Psoas muscle (tissue), 8 donors: ENCODE results near the gene OR1J1. TPM values are rescaled to one million over a fixed set of nuclear protein-coding genes. Genes with fewer than 3 reads are reported as not detected.

Source experiments
- ATAC-seq, 4 donors: fragments of 200-7000 bp; cut with Tn5 transposase; one replicate each; pipeline ENCODE4 v1.9.1; 2020; ENCODE audit warnings: moderate library complexity in 3 of 4, mild to moderate bottlenecking in 2 of 4
- DNase-seq, 2 donors: peaks; one replicate each; pipeline ENCODE4 v3.0.0-alpha.2; 2020
- H3K27ac ChIP-seq: fragments of 200-600 bp; one replicate; pipeline ENCODE4 v1.8.0; 2022
- H3K27me3 ChIP-seq, 3 donors: fragments of 200-600 bp in 1 of 3; one replicate each; pipeline versions ENCODE4 v1.6.1 to v1.8.0; 2013 to 2022; ENCODE audit warnings: low read length in 2 of 3, mild to moderate bottlenecking in 2 of 3, moderate library complexity in 1 of 3; ENCODE audit not compliant: insufficient read depth in 3 of 3
- H3K36me3 ChIP-seq, 2 donors: fragments of 200-600 bp in 1 of 2; one replicate each; pipeline versions ENCODE4 v1.6.1 to v1.8.0; 2013 to 2022; ENCODE audit warnings: low read depth in 1 of 2, mild to moderate bottlenecking in 1 of 2, moderate library complexity in 1 of 2; ENCODE audit not compliant: insufficient read depth in 1 of 2
- H3K4me1 ChIP-seq: fragments of 200-600 bp; one replicate; pipeline ENCODE4 v1.8.0; 2022
- H3K4me3 ChIP-seq: fragments of 200-600 bp; one replicate; pipeline ENCODE4 v1.8.0; 2022; ENCODE audit warnings: mild to moderate bottlenecking
- H3K9me3 ChIP-seq: fragments of 200-600 bp; one replicate; pipeline ENCODE4 v1.8.0; 2022
- CTCF ChIP-seq: fragments of 200-600 bp; IDR thresholded peaks from one replicate; pipeline ENCODE4 v1.8.0; 2022; ENCODE audit warnings: antibody characterized with exemption
- WGBS, 3 donors: extraction: QIAGEN DNeasy Blood & Tissue Kit; methylation state at CpG; one replicate each; pipeline versions ENCODE4 v1.1.6 to v1.1.7; 2013; 5-methylcytosine and 5-hydroxymethylcytosine counted together
- intact Hi-C, 2 donors: fragments of 100-400 bp; cut with DNase I; formaldehyde crosslinking; loops; one replicate each; pipeline versions ENCODE4 v1.11.0 to v1.14.2; 2022
- polyA plus RNA-seq, 3 donors: library from polyadenylated mRNA; stranded (reverse); fragments of 200-250 nt; gene quantifications; one replicate each; pipeline ENCODE4 v1.2.3, GENCODE V29; 2013
- total RNA-seq, 4 donors: library from RNA; stranded (reverse); fragmentation: NEBNext Ultra II Directional in 2 of 4; extraction: Animal tissue kit (Norgen Biotek cat#: 25700) in 2 of 4; gene quantifications; one replicate each; pipeline versions ENCODE4 v1.2.1 to v1.2.4, GENCODE V29; 2021 to 2023
- donor health status: healthy with polysubstance abuse.
- donor health status: DM: no; HTN: no; CAD: no; lungs with moderate emphysema.
- donor health status: Bipolar disorder and iron deficiency.
- donor health status: healthy.
- donor health status: DM: yes; HTN: yes; CAD: no.
- donor health status: DM: no; HTN: no; CAD: no.
- donor health status: DM: no; HTN: no; CAD: no.
- donor health status: DM: yes; HTN: yes; CAD: no.

Gene OR1J1
- total and polyA plus RNA-seq, 7 donors, result not detected

- no peak for DNase-seq
- no peak overlapping the region for H3K27ac ChIP-seq
- intact Hi-C loops, result loop anchor here in 1 of 2 donors (10.0 kb wide), 2 partner anchors 333 to 363 kb away; partner anchors contain the start of gene TTLL11
- ATAC-seq, result no peak
- H3K9me3 ChIP-seq, result no peaks in the 10 kb centered on the region
- no peaks in the 10 kb centered on the region for H3K4me1 ChIP-seq
- peaks cover 0 to 2% (median 0%) of the 10 kb centered on the region in 3 donors for H3K27me3 ChIP-seq
- TF ChIP-seq CTCF, result no peak
- WGBS, 3 donors, result 94 to 98% (median 96%) methylated on average over 1 of the region's 1 CpG
- H3K4me3 ChIP-seq, result no peak overlapping the region
- no peaks in the 10 kb centered on the region for H3K36me3 ChIP-seq
Measured at GRCh38 chr9:122457787-122458186, 19.9 kb downstream of the OR1J1 start.

- H3K9me3 ChIP-seq, result no peaks in the 10 kb centered on the region
- no peak for ATAC-seq
- H3K4me3 ChIP-seq, result no peak overlapping the region
- H3K27ac ChIP-seq, result no peak overlapping the region
- no peak for TF ChIP-seq CTCF
- DNase-seq, result no peak
- intact Hi-C loops, result loop anchor here in 1 of 2 donors (10.0 kb wide), 2 partner anchors 331 to 361 kb away; partner anchors contain the start of gene TTLL11
- no peaks in the 10 kb centered on the region for H3K36me3 ChIP-seq
- H3K4me1 ChIP-seq, result no peaks in the 10 kb centered on the region
- 78 to 81% (median 78%) methylated on average over 3 of the region's 3 CpGs for WGBS, 3 donors
- peaks cover 0 to 2% (median 0%) of the 10 kb centered on the region in 3 donors for H3K27me3 ChIP-seq
Measured at GRCh38 chr9:122456123-122456522, 21.6 kb downstream of the OR1J1 start.

- DNase-seq (no peak), ATAC-seq (no peak)
- no peaks in the 10 kb centered on the region for H3K4me1 ChIP-seq
- TF ChIP-seq CTCF, result no peak
- H3K27me3 ChIP-seq, result no peaks in the 10 kb centered on the region
- H3K36me3 ChIP-seq, result no peaks in the 10 kb centered on the region
- H3K4me3 ChIP-seq, result no peak overlapping the region
- 67 to 74% (median 68%) methylated on average over 2 of the region's 2 CpGs for WGBS, 3 donors
- no peaks in the 10 kb centered on the region for H3K9me3 ChIP-seq
- intact Hi-C loops, result loop anchor here in 1 of 2 donors (10.0 kb wide), 2 partner anchors 329 to 359 kb away; partner anchors contain the start of gene TTLL11
- H3K27ac ChIP-seq, result no peak overlapping the region
Measured at GRCh38 chr9:122453677-122454135, 24.0 kb downstream of the OR1J1 start.

GRCh38 chr9:122446819-122447484, 30.8 kb downstream of the OR1J1 start:
- no peaks in the 10 kb centered on the region for H3K36me3 ChIP-seq
- peaks cover 0 to 15% (median 4%) of the 10 kb centered on the region in 3 donors for H3K27me3 ChIP-seq
- H3K27ac ChIP-seq, result no peak overlapping the region
- no peaks in the 10 kb centered on the region for H3K4me1 ChIP-seq
- intact Hi-C loops, result no loop called here
- 54 to 65% (median 61%) methylated on average over 3 of the region's 3 CpGs for WGBS, 3 donors
- no peak for TF ChIP-seq CTCF
- no peaks in the 10 kb centered on the region for H3K9me3 ChIP-seq
- H3K4me3 ChIP-seq, result no peak overlapping the region
- no peak for ATAC-seq
- DNase-seq, result no peak
